GM19099 (cell line): ENCODE results near the gene ZNF669.

Experiments used
- POLR2A ChIP-seq: IDR thresholded peaks from 3 replicates; pipeline ENCODE4 v1.6.1; 2011; ENCODE audit warnings: low read depth; ENCODE audit not compliant: insufficient read length; ENCODE audit errors: extremely low read depth

ZNF669 gene

DNA sequence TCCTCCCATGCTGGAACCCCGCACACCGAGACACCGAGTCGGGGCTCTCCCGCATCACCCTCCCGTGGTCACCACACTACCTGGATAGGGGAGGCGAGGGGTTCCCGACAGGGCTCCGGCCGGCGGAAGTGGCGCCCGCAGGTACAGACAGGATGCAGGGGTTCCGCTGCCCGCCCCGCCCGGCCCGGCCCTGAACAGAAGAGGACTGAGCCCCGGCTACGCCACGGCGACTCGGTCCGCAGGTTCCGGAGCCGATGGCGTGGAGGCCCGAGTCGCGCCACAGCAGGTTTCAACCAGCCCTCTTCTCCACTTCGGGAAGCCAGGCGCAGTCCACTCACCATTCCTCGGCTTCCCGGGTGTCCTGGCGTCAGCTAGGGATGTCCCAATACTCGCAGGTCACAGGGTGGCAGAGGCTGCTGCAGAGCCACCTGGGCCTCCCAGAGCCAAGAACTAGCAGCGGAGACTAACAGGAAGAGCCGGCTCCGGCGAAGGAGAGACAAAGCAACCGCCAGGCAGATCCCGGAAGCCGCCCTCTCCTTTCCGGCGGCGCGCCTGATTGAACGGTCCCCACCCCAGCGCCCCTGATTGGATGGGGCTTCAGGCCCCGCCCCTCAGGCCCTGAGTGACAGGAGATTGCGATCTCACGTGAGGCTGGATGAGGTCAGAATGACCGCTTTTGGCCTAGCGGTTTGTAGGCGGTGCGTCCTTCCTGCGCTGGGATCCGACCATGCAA lies at the start of gene ZNF669:
Gene ZNF669, minus strand, starts transcription at position 498 of the 733 bp plus-strand sequence. Its CDS starts 157 bp downstream, at position 341.
- peak; percentile 87 for TF ChIP-seq POLR2A

DNA sequence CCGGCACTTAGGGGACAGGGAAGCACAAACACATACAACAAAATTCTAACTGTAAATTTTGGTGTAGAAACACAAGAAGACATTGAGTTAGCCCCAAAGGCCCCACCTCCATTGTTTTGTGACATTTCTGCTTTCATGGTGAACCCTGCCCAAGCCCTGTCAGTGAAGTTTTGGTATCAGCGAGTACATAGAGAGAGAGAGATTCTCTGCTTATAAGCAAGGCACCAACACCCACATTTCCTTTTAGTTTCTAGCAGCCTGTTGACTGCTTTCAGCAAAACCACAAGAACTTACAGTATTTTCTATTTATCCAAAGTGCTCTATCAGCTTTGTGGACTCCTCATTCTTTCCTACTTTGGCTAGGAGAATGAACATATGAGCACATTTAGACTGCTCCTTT lies 43.6 kb upstream of the ZNF669 start:
- TF ChIP-seq POLR2A, result no peak

GRCh38 chr1:247146671-247147070 lies 42.5 kb upstream of the ZNF669 start:
- TF ChIP-seq POLR2A, result no peak

GRCh38 chr1:247145279-247145678 lies 41.1 kb upstream of the ZNF669 start:
- no peak for TF ChIP-seq POLR2A

GRCh38 chr1:247131236-247131635 lies 27.1 kb upstream of the ZNF669 start:
- no peak for TF ChIP-seq POLR2A

- TF ChIP-seq POLR2A, result no peak
These were observed 17.2 kb upstream of the ZNF669 start for GRCh38 chr1:247121382-247121781.

DNA sequence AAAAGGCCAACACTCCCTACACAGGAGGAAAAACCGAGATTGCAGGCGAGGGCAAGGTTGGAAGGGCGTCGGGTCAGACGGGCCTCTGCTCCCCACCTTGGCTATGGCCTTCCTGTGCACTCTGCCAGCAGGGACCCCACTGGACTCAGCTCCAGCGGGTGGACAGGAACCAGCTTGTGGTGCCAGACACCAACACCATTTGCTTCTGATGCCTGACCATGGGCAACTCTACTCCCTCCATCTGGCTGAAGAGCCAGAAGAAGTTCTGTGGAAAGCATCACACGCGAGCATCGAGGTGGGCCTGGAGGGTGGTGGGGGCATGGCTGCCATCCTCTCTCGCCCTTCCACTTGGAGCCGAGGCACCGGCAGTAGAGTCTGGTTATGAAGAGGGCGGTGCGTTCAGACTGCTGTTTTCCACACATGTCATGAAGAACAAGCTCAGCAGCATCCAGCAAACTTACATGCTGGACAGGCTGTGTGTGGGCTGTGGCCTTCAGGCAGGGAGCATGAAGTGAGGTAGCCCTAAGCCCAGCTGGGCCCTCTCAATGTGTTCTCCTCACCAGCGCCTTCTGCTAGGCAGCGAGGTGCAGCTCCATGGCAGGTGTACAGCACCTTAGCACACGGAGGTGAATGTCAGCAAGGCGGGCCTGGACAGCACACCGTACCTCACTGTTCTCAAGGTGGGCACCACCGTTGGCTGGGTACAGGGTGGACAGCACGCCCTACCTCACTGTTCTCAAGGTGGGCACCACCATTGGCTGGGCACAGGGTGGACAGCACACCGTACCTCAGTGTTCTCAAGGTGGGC lies 15.6 kb upstream of the ZNF669 start:
- no peak for TF ChIP-seq POLR2A

DNA sequence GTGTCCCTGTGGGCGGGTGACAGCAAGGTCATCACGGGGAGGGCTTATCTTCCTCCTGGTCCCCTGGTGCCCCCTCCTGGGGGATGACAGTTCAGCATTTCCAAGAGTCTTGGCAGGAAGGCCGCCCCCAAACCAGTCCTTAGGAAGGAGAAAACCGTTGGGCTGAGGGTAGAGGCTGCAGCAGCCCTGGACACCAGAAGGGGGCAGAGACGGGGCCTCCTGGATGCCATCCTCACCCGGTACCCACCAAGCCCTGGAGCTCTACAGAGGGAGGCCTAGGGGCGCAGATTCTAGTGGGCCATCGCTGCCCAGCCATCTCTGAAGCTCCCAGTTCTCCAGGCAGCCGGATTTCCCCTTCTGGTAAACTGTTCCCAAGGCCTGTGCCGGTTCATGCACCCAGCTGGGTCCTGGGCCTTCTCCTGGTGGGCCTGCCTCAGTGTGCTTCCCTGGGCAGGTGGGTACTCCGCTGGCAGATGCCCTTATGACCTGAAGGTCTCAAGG lies 14.8 kb upstream of the ZNF669 start:
- TF ChIP-seq POLR2A, result no peak

- no peak for TF ChIP-seq POLR2A
These were observed 11.4 kb upstream of the ZNF669 start for GRCh38 chr1:247115545-247115944.

DNA sequence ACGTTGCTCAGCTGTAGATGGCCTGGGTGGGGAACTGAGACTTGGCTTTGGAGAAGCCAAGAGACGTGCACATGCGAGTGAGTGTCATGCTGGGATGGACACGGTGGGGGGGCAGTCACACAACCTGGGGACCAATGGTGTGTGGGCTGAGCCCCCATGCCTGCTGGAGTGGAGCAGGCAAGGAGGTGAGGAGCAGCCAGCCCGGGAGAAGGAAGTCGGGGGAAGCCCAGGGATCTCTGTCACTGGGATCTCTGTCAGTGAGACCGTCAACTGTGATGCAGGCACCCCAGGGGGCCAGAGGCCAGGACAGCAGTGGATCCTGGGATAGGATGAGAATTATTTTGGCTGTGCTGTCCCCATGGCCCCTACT lies 11.0 kb upstream of the ZNF669 start:
- no peak for TF ChIP-seq POLR2A

DNA sequence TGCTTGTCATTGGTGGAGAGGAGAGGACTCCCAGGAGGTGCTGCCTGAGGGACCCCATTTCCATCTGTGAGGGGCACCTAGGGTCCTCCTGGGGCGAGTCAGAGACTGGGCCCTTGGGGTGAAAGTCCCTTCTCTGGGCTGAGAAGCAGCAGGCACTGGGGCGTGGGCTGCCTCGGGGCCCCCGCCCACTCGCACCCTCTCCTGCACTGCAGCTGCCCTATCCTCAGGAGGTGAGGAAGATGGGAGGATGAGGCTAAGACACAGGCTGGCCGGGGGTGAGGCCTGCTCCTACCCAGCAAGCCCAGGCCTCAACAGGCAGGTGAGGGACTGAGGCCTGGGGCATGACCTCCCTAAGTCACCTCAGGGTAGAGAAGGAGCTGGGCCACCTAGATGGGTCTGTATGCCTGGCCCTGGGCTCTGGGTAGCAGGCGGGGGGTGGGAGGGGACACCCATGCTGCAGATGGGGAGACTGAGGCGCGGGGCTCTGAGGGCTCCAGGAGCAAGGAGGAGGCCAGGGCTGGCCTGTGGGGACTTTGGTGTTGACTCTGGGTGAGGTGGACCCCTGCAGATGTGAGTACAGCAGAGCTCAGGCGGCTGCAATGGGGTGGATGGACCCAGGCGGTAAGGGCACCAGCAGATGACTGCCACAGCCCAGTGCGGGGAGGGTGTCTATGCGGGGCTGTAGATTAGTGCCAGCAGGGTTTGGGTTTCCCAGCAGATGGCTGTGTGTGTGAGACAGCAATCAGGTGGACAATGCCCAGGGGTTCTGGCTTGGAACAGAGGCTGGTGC lies 10.4 kb upstream of the ZNF669 start:
- no peak for TF ChIP-seq POLR2A

DNA sequence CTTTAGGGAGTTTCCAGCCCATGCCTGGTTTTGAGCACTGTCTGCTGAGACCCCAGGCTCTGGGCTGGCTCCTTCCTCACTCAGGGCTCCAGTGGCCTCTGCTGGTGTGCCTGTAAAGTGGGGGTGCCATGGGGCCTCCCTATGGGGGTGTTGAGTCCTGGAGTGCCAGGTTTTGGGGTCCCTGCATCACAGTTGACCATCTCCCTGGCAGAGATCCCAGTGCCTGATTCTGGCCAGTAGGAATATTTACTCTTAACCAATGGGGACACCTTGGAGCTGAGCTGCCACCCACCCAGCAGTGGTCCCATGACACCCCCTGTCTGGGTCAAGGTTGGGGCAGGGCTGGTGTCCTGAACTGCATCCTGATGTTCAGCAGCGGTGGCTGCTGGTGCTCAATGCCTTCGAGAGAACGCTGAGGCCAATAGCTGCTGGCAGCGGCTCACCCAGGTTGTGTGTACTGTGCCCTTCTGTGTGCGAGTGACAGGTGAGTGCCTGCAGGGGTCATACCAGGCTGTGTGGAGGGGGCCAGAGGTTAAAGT lies 9.6 kb upstream of the ZNF669 start:
- no peak for TF ChIP-seq POLR2A

- TF ChIP-seq POLR2A, result no peak
These were observed 8.9 kb upstream of the ZNF669 start for GRCh38 chr1:247113094-247113497.

GRCh38 chr1:247112479-247112781 lies 8.3 kb upstream of the ZNF669 start:
- no peak for TF ChIP-seq POLR2A
